GM18517 (cell line): ENCODE results near the gene MGMT.

Source experiments
- ATAC-seq: cut with Tn5 transposase; IDR thresholded peaks from one replicate; pipeline ENCODE4 v1.9.1; 2021; ENCODE audit warnings: mild to moderate bottlenecking, moderate library complexity; ENCODE audit not compliant: unreplicated experiment

MGMT gene

DNA sequence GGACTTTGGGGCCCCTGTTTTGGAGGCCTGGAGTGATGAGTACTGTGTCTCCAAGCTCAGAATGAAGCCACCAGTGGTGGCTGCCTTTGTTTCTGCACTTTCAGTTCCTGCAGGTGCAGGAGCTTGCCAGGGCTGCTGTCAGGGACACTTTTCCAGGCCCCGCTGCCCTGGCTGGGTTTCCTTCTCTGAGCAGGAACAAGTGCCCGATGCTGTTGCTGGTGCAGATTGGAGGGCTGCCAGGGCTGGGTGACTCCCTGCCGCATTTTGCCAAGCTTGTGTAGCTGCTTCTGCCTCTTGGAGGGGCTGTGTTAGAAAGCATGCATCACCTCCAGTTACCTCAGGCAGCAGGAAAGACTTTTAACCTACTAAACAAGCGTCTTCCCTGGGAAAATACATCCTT is 211.1 kb downstream of the MGMT start:
- no peak for ATAC-seq

DNA sequence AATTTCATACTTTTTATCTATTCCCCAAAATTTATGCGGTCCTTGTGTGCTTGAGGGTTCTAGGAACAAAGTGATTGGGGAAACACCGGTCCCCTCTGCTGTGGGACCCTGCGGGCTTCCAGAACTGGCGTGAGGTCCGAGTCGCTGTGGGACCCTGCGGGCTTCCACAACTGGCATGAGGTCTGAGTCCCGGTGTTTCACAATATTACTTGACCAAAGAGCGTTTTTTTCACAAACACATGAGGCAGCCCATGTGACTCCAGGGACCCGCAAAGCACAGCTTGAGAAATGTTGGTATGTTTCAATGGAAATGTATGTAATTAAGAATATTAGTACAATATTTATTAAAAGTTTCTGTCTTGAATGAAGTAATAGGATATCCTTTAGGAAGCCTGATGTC is 212.2 kb downstream of the MGMT start:
- ATAC-seq = no peak

DNA sequence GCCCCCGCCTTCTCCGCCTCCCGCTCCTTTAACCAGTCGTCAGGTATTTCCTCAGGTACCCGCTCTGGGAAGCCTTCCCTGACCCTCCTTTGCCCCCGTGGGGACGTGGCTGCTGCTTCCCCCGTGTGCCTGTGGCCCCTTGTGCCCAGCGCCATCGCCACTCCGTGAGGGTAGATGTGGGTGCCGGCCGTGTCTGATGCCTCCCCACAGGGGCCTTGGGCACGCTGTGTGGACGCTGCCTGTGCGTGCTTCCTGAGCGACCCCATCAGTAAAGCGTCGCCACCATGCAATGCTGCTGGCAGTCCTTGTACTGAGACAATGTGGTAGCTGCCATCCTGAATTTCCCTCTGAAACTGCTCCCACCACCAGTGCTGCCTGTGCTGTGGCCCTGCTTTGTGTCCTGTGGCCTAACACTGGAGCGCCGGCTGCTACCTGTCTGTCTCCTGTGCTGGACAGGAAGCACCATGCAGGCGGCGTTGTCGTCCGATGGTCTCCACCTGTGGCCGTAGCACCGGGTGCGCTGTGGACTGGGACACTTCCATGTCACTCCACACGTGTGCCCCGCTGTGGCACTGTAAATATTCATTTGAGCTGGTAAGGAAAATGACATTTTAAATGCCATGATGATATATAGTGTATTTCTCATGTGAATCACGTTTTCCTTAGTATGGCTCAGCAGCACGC is 213.8 kb downstream of the MGMT start:
- no peak for ATAC-seq

DNA sequence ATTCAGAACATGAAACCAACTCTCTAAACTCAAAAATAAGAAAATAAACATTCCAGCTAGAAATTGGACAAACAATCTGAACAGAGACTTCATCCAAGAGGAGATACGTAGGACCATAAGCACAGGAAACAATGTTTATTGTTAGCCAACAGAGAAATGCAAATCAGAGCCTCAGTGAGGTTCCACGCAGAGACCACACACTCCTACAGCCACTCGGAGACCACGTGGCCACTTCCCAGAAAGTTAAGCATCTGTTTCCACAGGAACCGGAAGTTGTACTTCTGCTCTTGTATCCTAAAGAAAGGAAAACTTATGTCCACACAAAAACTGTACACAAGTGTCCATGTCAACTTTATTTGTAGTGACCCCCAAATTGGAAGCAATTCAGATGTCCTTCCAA is 214.8 kb downstream of the MGMT start:
- ATAC-seq = no peak

DNA sequence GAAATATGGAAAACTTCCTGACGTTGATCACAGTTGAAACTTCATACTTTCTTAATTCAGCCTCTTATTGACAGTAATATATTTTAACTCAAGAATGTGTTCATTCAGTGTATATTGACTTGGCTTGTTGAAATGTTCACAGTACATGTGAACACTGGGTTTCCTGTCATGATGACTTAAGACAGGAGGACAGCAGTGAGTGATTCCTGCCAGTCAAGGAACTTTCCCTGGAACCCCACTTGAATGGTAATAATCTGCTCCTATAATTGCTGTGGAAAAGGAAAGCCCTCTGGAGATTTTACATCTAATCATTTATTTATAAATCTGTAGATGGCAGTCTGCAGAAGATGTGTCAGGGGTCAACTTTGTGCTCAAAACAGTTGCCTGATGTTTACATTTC is 216.5 kb downstream of the MGMT start:
- no peak for ATAC-seq

DNA sequence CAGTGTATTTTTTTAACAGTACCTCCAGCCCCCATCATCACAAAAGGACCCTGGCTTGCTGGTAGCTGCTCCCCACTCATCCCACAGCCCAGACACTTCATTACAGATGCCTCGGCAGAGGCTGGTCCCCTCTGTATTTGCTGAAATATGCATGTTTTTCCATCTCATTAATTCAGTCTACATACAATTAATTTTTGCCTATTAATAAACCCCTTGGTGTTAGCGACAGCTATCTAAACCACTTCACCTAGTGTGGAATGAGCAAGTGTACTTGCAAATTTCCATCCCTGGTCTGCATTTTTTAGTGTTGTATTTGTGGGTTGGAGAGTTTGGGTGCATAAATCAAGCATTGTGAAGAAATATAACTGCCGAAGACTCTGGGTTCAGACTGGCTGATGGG is 216.9 kb downstream of the MGMT start:
- ATAC-seq = no peak

DNA sequence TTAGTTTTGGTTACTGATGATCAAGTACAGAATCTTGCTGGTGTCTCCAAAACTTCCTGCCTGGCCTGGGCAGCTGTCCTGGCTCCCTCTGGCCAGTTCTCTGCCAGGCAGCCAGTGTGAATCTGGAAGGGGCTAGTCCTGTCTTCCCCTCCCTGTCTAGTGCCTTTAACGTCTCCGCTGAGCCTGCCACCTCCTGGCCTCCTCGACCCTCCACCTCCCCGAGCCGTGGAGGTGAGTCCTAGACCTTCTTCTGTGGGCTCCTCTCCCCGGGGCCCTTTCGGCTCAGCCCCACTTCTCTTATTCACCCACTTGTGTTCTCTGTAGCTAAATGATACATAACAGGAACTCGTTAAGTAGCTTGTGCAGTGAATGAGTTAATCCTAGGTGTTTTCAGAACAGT is 218.2 kb downstream of the MGMT start:
- ATAC-seq = no peak

DNA sequence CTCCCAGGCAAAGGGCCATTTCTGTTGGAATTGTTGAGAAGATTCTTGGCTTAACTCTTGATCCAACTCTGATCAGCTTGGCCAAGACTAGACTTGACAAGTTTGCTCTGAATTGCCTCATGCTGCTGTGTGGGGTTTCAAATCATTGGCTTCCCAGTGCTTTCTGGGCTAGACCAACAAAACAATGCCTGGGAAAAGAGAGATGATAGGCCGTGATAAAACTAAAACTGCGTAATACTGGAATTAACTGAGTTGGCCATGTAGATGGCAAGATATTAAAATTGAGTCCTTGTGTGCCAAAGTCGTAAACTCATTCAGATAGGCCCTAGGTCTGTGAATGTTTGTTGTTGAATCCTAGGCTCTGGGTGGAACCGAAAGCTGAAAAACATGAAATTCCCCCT is 222.6 kb downstream of the MGMT start:
- no peak for ATAC-seq

DNA sequence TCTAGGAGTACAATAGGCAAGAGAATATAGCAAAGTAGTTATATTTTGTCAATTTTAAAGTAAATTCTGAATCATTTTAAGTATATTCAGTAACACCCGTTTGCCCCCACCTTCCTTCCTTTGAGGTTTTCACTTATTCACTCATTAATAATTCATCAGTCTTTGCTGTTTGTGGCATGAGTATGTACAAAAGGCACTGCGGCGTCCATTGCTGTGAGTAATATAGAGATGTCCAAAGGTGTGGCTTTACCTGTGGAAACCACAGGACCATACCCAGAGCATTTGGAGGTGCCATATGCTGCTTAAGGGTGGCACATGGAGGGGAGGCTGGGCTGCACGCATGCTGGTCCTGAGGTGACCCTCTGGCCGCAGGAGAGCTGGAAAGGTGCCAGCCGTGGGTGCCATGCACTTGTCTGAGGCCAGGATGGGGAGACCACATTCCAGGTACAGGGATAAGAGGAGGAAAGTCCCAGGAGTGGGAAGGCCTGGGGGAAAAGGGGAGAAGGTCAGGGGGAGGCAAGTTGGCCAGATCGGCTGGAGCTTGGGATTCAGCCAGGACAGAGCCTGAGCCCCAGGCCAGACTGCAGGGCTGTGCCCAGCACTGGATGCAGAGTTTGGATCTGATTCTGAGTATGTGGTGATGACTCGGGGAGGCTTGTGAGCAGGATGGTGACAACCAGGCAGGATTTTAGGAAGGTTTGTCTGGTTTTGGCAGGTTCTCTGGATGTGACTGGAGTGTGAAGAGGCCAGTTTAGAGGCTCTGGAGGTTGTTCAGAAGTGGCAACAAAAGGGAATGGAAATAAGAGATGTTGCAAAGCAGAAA is 223.4 kb downstream of the MGMT start:
- ATAC-seq = no peak

DNA sequence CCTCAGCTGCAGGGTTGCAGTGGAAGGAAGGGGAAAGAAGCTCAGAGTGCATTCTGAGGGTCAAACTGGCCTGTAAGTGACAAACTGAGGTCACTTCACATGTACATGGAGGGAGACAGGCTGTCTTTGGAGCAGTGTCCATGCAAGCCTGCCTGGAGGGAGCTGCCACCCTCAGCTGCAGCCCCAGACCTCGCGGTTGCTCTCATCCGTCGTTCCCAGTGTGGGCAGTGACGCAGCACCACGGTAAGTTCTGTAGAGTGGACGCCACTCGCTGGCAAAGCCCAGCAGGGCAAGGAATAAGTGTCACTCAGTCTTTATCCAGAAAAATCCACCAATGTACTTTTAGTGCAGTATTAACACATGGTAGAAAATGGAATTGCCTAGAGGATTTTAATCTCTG is 225.7 kb downstream of the MGMT start:
- ATAC-seq = no peak

DNA sequence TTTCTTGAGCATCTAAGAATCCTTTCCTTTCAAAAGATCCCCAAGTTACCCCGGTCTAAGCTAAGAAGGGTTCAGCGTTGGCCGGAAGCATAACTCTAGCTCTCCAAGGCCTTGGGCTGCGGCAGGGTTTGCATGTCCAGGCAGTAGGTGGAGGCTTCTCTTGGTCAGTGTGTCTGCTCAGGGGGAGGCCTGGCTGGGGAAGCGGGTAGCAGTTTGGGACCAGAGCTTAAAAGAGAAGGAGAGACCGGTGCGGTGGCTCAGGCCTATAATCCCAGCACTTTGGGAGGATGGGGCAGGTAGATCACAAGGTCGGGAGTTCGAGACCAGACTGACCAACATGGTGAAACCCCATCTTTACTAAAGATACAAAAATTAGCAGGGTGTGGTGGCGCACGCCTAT is 226.3 kb downstream of the MGMT start:
- ATAC-seq = no peak

DNA sequence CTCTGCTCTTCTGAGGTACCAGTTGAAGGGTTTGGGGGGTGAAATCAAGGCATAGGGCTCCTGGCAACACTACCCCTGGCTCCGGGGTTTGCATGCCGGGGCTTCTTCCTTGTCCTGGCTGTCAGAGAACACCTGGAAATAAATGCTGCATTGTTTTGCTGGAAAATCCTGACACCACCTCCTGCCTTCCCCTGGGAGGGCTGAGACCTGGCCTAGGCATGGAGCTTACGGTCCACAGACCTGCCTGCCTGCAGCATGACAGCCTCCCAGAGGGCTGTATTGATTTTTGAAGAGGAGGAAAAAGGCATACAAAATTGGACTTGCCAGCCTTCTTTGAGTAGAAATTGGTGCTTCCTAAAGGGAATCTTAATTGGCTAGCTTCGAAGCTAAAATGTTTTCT is 227.1 kb downstream of the MGMT start:
- ATAC-seq = no peak

DNA sequence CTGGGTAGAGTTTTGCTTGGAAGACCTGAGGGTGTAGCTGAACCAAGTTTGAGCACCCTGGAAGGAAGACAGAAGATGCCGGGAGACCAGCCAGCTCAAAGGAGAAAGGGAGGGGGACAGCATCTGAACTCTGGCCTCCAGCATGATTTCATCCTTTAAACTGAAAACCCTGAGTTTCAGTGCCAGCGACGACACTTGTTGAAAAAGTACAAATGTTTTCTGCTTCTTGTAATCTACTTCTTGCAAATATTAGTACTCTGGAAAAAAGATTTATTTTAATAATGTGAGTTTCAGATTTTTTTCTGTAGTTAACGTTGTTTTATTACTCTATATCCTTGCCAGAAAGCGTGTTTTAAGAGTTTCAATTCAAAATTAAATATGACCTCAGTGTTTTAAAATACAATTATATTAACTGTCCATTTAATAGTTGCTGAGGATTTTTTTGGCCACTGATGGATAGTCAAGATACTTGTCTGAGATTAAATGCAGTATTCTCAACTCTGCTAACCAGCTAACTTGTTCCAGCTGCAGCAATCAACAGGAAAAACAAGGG is 227.7 kb downstream of the MGMT start:
- no peak for ATAC-seq

DNA sequence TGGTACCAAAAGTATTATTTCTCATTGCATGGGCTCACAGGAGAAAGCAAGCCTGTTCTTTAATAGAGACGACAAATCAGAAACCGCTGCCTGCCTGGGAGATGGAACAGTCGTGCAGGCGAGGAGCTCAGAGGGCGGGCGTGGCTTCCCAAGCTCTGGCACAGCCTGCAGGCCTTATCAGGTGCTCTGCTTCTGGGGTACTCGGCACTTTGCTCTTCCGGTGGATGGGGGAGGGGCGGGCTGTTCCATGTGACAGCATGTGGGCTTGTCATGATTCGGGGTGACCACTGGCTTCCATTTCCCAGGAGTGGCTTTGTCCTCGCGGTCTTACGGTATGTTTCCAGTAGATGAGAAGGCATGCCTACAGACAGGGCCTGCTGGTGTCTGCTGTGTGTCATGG is 228.6 kb downstream of the MGMT start:
- ATAC-seq = no peak

DNA sequence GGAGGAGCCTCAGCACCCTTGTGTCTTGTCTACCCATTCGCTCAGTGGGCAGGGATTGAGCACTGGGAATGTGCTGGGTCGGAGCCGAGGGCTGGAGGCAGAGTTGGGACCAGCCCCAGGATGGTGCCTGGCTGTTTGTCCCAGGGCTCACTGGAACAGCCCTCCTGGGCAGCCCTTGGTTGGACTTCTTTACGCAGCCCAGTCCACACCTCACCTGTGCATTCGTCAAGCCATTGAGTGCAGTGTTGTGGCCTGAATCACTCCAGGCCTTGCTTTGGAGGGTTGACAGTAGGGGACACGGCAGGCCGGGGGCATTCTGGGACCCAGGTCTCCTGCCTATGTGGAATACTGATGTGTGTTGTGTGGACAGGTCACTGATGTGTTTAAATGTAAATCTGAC is 229.6 kb downstream of the MGMT start:
- ATAC-seq = no peak

DNA sequence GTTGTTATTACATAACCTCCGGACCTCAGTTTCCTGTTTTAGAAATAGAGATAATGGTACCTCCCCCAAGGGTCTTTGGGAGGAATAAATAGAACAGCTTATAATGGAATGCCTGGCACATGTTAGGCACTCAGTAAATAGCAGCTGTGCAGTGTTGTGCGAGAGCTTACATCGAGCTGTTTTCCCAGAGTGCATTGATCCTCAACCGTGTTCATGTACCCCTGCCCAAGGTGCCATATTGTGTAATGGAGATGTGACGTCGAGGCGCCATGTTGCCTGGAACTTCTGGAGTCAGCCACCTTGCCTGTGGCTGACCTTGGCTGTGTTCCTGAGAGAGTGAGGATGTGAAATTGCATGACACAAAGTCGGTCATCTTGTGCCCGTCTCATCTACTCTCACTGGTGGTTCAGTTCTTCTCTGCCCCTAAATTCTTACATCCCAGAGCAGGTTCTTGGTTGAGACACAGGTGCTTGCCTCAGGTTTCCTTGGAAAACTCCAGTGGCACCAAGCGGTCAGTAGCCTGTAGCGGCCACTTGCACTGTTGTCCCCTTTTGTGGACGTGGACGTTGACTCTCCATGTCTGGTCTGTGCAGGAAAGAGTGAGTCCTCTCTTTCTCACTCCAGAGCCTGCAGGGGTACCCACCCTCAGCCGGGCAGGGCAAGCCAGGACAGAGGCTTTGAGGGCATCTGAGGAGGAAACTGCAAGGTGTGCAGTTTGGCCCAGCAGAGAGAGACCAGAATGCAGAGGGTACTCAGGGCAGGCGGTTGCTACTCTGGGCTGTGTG is 230.6 kb downstream of the MGMT start:
- no peak for ATAC-seq

DNA sequence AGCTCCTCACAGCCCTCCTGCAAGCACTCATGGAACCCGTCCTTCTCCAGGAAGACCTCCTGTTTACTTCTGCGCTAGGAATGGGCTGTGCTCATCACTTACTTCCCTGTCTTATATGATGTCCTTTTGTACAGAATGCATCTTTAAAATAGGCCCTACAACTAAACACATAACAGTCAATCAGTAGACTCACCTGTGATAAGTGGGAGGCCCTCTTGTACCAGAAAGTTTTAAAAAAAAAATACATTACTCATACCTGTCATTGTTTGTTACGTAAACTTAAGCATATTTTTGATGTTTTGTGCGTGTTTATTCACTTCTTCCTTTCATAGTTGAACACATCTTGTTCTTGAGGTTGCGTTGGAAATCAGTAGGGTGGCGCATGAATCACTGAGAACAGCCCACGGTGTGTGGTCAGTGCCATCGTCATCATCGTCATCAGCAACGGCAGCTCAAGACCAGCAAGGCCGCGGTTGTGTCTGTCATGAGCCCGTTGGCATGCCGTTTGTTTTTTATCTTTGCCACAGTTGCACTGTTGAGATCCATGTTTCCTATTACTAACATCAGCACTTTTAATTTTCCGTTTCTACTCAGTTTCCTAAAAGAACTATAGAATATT is 232.8 kb downstream of the MGMT start:
- no peak for ATAC-seq

DNA sequence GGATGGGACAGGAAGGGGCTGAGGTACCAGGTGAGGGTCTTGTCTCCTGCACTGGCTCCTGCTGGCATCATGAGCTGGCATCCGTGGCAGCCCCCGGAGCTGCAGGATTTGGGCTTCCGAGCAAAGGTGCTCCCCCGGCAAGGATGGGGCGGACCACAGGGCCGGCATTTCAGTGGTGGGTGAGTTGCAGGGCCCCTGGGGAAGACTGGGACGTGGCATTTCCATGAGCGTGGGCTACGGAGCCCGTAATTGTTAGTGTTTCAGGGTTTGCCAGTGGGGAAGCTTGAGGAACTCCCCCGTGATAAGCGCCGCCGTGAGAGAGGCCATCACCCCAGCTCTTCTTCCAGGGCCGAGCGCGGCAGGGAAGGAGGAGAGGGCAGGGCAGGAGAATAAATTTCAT is 235.6 kb downstream of the MGMT start:
- no peak for ATAC-seq

DNA sequence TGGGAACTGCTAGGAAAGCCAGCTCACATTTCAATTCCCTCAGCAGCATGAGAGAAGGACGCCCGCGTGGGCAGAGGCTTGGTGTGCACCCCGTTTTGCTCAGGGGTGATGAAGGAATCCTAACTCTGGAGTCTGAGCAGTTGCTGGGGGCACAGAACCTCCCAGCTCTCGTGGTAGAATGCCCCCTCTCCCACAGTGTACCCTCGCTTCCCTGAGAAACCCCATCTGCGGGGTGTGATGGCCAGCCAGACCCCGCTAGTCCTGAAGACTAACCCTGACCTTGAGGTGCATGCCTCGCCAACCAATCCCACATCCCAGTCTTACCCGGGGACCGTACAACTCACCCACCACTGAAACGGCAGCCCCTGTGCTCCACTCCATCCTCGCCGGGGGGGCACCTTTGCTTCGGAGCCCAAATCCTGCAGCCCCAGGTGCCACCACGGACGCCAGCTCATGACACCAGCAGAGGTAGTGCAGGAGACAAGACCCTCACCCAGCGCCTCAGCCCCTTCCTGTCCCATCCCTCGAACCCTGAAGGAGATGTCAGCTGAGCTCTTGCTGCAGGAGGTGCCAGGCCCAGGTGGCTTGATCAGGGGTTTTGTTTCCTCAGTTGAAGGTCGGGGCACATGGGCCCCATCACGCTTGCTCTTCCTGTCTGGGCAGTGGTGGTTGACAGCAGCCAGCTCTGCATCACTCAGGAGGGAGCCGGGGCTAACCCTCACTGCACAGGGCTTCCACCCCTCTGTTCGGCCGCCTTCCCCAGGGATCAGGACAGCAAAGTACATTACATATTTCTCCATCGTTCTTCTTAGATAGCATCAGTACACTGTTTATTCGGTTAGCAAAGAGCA is 236.5 kb downstream of the MGMT start:
- no peak for ATAC-seq

DNA sequence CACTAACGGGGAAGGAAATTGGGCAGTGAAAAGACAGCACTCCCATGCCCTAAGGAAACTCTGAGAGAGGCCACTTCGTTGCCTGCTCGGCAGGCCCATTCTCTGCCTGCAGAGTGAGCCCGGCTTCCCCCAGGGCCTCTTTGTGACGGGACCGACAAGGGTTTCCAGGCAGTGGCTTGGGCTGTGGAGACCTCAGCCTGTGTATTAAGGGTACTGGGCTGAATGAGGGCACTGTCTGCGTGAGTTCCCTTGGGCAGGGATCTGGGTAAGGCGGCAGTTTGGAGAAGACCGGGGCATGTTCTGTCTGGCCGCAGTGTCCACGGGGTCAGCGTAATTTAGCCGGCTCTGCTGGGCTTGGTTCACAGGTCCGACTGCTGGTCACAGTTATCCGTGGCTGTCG is 237.2 kb downstream of the MGMT start:
- no peak for ATAC-seq
